Neural cell (in vitro differentiated cells): Measurements from ENCODE around the gene LHX4. TPM values are rescaled to one million over a fixed set of nuclear protein-coding genes. Genes with fewer than 3 reads are reported as not detected.

Experiments used
- H2AFZ ChIP-seq: fragments of 200-600, 300-800 bp; sonication (generic), shearing (Covaris generic); 2 replicates; pipeline ENCODE4 v1.6.0; 2014; ENCODE audit warnings: low read depth, mild to moderate bottlenecking, antibody characterized with exemption, low read length, moderate library complexity
- H3F3A ChIP-seq: fragments of 200-600 bp; shearing (Covaris generic); 2 replicates; pipeline ENCODE4 v1.6.1; 2016; ENCODE audit warnings: mild to moderate bottlenecking, moderate library complexity, mixed read lengths, antibody characterized with exemption, low read length; ENCODE audit not compliant: insufficient read depth, poor library complexity, severe bottlenecking
- H3K27ac ChIP-seq: fragments of 200-600, 300-800 bp; sonication (generic), shearing (Covaris generic); 2 replicates; pipeline ENCODE4 v1.5.1; 2014; ENCODE audit warnings: mild to moderate bottlenecking, low read length, moderate library complexity
- H3K27me3 ChIP-seq: fragments of 300-800, 200-600 bp; sonication (generic), shearing (Covaris generic); 2 replicates; pipeline ENCODE4 v1.6.0; 2014; ENCODE audit warnings: mild to moderate bottlenecking, low read depth, low read length, moderate library complexity; ENCODE audit not compliant: insufficient read depth
- H3K36me3 ChIP-seq: fragments of 300-800, 200-600 bp; sonication (generic), shearing (Covaris generic); 2 replicates; pipeline ENCODE4 v1.5.1; 2014; ENCODE audit warnings: mild to moderate bottlenecking, antibody characterized with exemption, low read length, moderate library complexity; ENCODE audit not compliant: insufficient read depth
- H3K4me2 ChIP-seq: fragments of 300-800, 200-600 bp; sonication (generic), shearing (Covaris generic); 2 replicates; pipeline ENCODE4 v1.6.0; 2014; ENCODE audit warnings: mild to moderate bottlenecking, low read length
- H3K4me3 ChIP-seq: fragments of 300-800, 200-600 bp; sonication (generic), shearing (Covaris generic); 2 replicates; pipeline ENCODE4 v1.5.1; 2014; ENCODE audit warnings: mild to moderate bottlenecking, low read length, moderate library complexity
- H3K79me2 ChIP-seq: fragments of 200-600 bp; shearing (Covaris generic); replicated peaks from 2 replicates; pipeline ENCODE4 v1.6.0; 2014; ENCODE audit warnings: mild to moderate bottlenecking, low read length, moderate library complexity; ENCODE audit not compliant: insufficient read depth
- H3K9ac ChIP-seq: fragments of 300-800, 200-600 bp; sonication (generic), shearing (Covaris generic); 2 replicates; pipeline ENCODE4 v1.6.1; 2016; ENCODE audit warnings: mild to moderate bottlenecking, low read length, mixed read lengths
- H3K9me2 ChIP-seq: fragments of 200-600 bp; shearing (Covaris generic); 2 replicates; pipeline ENCODE4 v1.6.1; 2016; ENCODE audit warnings: mild to moderate bottlenecking, low read length, mixed read lengths; ENCODE audit not compliant: insufficient read depth
- H3K9me3 ChIP-seq: fragments of 200-600, 300-800 bp; sonication (generic), shearing (Covaris generic); 2 replicates; pipeline ENCODE4 v1.6.1; 2016; ENCODE audit warnings: mild to moderate bottlenecking, mixed run types, low read length, moderate library complexity, mixed read lengths
- H4K20me1 ChIP-seq: fragments of 200-600 bp; shearing (Covaris generic); 2 replicates; pipeline ENCODE4 v1.6.1; 2016; ENCODE audit warnings: mild to moderate bottlenecking, mixed run types; ENCODE audit not compliant: insufficient read depth
- EP300 ChIP-seq: fragments of 450-650 bp; conservative IDR thresholded peaks from 2 replicates; pipeline ENCODE4 v1.6.1; 2014; ENCODE audit warnings: antibody characterized with exemption, mild to moderate bottlenecking, moderate library complexity; ENCODE audit not compliant: poor library complexity, severe bottlenecking
- EZH2 ChIP-seq: fragments of 200-600, 300-800 bp; shearing (Covaris generic), sonication (generic); IDR thresholded peaks from 2 replicates; pipeline ENCODE4 v1.6.1; 2014; ENCODE audit warnings: antibody characterized with exemption, low read length, borderline replicate concordance, mild to moderate bottlenecking; ENCODE audit not compliant: insufficient read depth, poor library complexity, severe bottlenecking
- MXI1 ChIP-seq: fragments of 450-650 bp; conservative IDR thresholded peaks from 2 replicates; pipeline ENCODE4 v1.6.1; 2014; ENCODE audit warnings: antibody characterized with exemption, mild to moderate bottlenecking; ENCODE audit not compliant: poor library complexity, severe bottlenecking
- POLR2AphosphoS5 ChIP-seq: IDR thresholded peaks from 2 replicates; pipeline ENCODE4 v1.6.1; 2012
- RAD21 ChIP-seq: fragments of 450-650 bp; conservative IDR thresholded peaks from 2 replicates; pipeline ENCODE4 v1.6.1; 2014; ENCODE audit warnings: antibody characterized with exemption, mild to moderate bottlenecking, moderate library complexity
- SMC3 ChIP-seq: fragments of 450-650 bp; conservative IDR thresholded peaks from 2 replicates; pipeline ENCODE4 v1.6.1; 2014; ENCODE audit warnings: antibody characterized with exemption, mild to moderate bottlenecking, moderate library complexity; ENCODE audit not compliant: poor library complexity
- TAF1 ChIP-seq: IDR thresholded peaks from 2 replicates; pipeline ENCODE4 v1.6.1; 2012; ENCODE audit warnings: low read depth
- polyA plus RNA-seq: library from polyadenylated mRNA; depleted of rRNA; stranded (reverse); fragments of >200 nt; gene quantifications from 2 replicates; pipeline ENCODE4 v1.2.3, GENCODE V29; 2014
- TF ChIP-seq, protein P1 (sequence below): fragments of 450-650 bp; IDR thresholded peaks from 2 replicates; pipeline ENCODE4 v1.5.1; 2014; ENCODE audit warnings: antibody characterized with exemption, mild to moderate bottlenecking, moderate library complexity; ENCODE audit not compliant: poor library complexity, severe bottlenecking
- TF ChIP-seq, protein P2 (sequence below): IDR thresholded peaks from 2 replicates; pipeline ENCODE4 v1.6.1; 2012; ENCODE audit warnings: borderline replicate concordance

LHX4 gene
- polyA plus RNA-seq, 1 donor from 2014 or later, result not detected

GRCh38 chr1:180208264-180208663 lies 21.8 kb upstream of the LHX4 start:
- H3K9me3 ChIP-seq, result no peaks in the 10 kb centered on the region
- H2AFZ ChIP-seq, result no peak overlapping the region
- no peaks in the 10 kb centered on the region for H4K20me1 ChIP-seq
- no peak overlapping the region for H3K27ac ChIP-seq
- no peak overlapping the region for H3K9ac ChIP-seq
- no peak overlapping the region for H3K4me3 ChIP-seq
- no peaks in the 10 kb centered on the region for H3K36me3 ChIP-seq
- no peaks in the 10 kb centered on the region for H3F3A ChIP-seq
- H3K27me3 ChIP-seq, result no peaks in the 10 kb centered on the region
- no peaks in the 10 kb centered on the region for H3K79me2 ChIP-seq
- H3K9me2 ChIP-seq, result no peaks in the 10 kb centered on the region
- TF ChIP-seq TAF1 (no peak), EP300 (no peak), RAD21 (no peak), POLR2AphosphoS5 (no peak), MXI1 (no peak), EZH2 (no peak), SMC3 (no peak)
- TF ChIP-seq, protein P1, sequence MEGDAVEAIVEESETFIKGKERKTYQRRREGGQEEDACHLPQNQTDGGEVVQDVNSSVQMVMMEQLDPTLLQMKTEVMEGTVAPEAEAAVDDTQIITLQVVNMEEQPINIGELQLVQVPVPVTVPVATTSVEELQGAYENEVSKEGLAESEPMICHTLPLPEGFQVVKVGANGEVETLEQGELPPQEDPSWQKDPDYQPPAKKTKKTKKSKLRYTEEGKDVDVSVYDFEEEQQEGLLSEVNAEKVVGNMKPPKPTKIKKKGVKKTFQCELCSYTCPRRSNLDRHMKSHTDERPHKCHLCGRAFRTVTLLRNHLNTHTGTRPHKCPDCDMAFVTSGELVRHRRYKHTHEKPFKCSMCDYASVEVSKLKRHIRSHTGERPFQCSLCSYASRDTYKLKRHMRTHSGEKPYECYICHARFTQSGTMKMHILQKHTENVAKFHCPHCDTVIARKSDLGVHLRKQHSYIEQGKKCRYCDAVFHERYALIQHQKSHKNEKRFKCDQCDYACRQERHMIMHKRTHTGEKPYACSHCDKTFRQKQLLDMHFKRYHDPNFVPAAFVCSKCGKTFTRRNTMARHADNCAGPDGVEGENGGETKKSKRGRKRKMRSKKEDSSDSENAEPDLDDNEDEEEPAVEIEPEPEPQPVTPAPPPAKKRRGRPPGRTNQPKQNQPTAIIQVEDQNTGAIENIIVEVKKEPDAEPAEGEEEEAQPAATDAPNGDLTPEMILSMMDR, result no peak
- TF ChIP-seq, protein P2, sequence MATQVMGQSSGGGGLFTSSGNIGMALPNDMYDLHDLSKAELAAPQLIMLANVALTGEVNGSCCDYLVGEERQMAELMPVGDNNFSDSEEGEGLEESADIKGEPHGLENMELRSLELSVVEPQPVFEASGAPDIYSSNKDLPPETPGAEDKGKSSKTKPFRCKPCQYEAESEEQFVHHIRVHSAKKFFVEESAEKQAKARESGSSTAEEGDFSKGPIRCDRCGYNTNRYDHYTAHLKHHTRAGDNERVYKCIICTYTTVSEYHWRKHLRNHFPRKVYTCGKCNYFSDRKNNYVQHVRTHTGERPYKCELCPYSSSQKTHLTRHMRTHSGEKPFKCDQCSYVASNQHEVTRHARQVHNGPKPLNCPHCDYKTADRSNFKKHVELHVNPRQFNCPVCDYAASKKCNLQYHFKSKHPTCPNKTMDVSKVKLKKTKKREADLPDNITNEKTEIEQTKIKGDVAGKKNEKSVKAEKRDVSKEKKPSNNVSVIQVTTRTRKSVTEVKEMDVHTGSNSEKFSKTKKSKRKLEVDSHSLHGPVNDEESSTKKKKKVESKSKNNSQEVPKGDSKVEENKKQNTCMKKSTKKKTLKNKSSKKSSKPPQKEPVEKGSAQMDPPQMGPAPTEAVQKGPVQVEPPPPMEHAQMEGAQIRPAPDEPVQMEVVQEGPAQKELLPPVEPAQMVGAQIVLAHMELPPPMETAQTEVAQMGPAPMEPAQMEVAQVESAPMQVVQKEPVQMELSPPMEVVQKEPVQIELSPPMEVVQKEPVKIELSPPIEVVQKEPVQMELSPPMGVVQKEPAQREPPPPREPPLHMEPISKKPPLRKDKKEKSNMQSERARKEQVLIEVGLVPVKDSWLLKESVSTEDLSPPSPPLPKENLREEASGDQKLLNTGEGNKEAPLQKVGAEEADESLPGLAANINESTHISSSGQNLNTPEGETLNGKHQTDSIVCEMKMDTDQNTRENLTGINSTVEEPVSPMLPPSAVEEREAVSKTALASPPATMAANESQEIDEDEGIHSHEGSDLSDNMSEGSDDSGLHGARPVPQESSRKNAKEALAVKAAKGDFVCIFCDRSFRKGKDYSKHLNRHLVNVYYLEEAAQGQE, result no peak
- H3K4me2 ChIP-seq, result no peak overlapping the region

DNA sequence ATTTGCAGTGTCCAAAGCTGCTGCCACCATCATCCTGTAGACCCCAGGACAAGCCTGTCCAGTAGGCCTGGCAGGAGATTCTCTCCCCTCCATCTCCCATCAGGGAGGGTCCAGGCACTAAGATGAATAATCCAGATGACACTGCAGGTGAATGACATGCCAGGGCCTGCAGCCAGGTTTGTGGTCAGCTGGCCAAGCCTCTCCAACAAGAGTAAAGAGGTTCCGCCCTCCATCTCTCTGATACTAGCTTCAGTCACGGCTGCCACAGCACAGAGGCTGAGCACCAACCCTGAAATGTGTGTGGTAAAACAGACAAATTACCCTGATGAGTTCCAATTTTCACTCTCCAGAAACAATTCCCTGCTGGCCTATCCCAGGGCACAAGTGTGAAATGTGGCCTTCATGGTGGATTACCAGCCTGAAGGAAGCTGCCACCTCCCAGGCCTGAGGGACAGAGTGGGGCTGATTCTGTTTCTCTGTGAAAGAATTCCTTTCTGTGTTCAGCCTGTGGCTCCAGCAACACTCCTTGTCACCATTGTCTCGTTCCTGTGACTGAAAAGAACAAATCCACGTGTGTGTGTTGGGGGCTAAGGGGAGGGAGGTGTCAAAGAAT lies 19.9 kb upstream of the LHX4 start:
- H3K4me2 ChIP-seq, result no peak overlapping the region
- H3K79me2 ChIP-seq, result no peaks in the 10 kb centered on the region
- H4K20me1 ChIP-seq, result no peaks in the 10 kb centered on the region
- H3F3A ChIP-seq, result no peaks in the 10 kb centered on the region
- TF ChIP-seq MXI1, result no peak
- no peak for TF ChIP-seq TAF1
- no peak for TF ChIP-seq EZH2
- TF ChIP-seq, protein P2, result no peak
- no peak for TF ChIP-seq SMC3
- no peak for TF ChIP-seq POLR2AphosphoS5
- TF ChIP-seq, protein P1, result no peak
- TF ChIP-seq EP300, result no peak
- H3K36me3 ChIP-seq, result no peaks in the 10 kb centered on the region
- no peak overlapping the region for H3K4me3 ChIP-seq
- H3K9ac ChIP-seq, result no peak overlapping the region
- H2AFZ ChIP-seq, result no peak overlapping the region
- H3K9me3 ChIP-seq, result no peaks in the 10 kb centered on the region
- H3K27me3 ChIP-seq, result no peaks in the 10 kb centered on the region
- H3K9me2 ChIP-seq, result no peaks in the 10 kb centered on the region
- no peak overlapping the region for H3K27ac ChIP-seq
